Kidney (tissue), 14 donors: ENCODE data around the gene HECW1. TPM values are rescaled to one million over a fixed set of nuclear protein-coding genes. Genes with fewer than 3 reads are reported as not detected.
"Not testable (repeated sequence)": the region's sequence is repeated elsewhere in the genome, so short reads cannot be mapped to it uniquely, and the experiment has no call there.

Source experiments
- DNase-seq, 5 donors: peaks; one replicate each; pipeline ENCODE4 v3.0.0-alpha.2; 2013 to 2020
- FAIRE-seq: peaks from 2 replicates; lab custom pipeline; 2012; peaks lifted over from hg19 to GRCh38; lab: Jason Lieb, UNC
- H3K27ac ChIP-seq, 2 donors: one replicate each; pipeline ENCODE4 v1.7.0; 2013; ENCODE audit warnings: low read depth in 2 of 2, low read length in 2 of 2, inconsistent platforms in 1 of 2
- H3K27me3 ChIP-seq: one replicate; pipeline ENCODE4 v1.7.1; 2013; ENCODE audit warnings: low read length, inconsistent platforms; ENCODE audit not compliant: control insufficient read depth, insufficient read depth
- H3K36me3 ChIP-seq, 3 donors: one replicate each; pipeline versions ENCODE4 v1.7.0 to v1.7.1; 2013; ENCODE audit warnings: low read length in 3 of 3, control low read depth in 1 of 3, inconsistent platforms in 1 of 3; ENCODE audit not compliant: insufficient read depth in 3 of 3, control insufficient read depth in 2 of 3
- H3K4me1 ChIP-seq, 3 donors: one replicate each; pipeline versions ENCODE4 v1.7.0 to v1.7.1; 2013; ENCODE audit warnings: low read length in 3 of 3, inconsistent platforms in 1 of 3, low read depth in 1 of 3; ENCODE audit not compliant: control insufficient read depth in 2 of 3, insufficient read depth in 2 of 3
- H3K4me3 ChIP-seq, 3 donors: one replicate each; pipeline versions ENCODE4 v1.7.0 to v1.8.1; 2013; ENCODE audit warnings: low read length in 3 of 3, control low read depth in 1 of 3, inconsistent platforms in 1 of 3
- H3K9ac ChIP-seq, 3 donors: one replicate each; pipeline versions ENCODE4 v1.7.0 to v1.7.1; 2013; ENCODE audit warnings: low read length in 3 of 3, control low read depth in 1 of 3, inconsistent platforms in 1 of 3
- H3K9me3 ChIP-seq, 3 donors: one replicate each; pipeline versions ENCODE4 v1.7.0 to v1.7.1; 2013; ENCODE audit warnings: low read length in 3 of 3, control low read depth in 1 of 3, inconsistent platforms in 1 of 3; ENCODE audit not compliant: control insufficient read depth in 2 of 3, insufficient read depth in 1 of 3
- intact Hi-C: fragments of 100-400 bp; cut with DNase I; formaldehyde crosslinking; loops from one replicate; pipeline ENCODE4 v1.11.1; 2022
- polyA plus RNA-seq: library from polyadenylated mRNA; stranded (reverse); fragments of 350-450 nt; fragmentation: Illumina TruSeq; extraction: RNeasy Lipid Tissue Mini Kit (QIAGEN cat#74804); gene quantifications from one replicate; pipeline ENCODE4 v1.2.3, GENCODE V29; 2014; ENCODE audit warnings: low read depth, low replicate concordance; ENCODE audit not compliant: insufficient read depth
- total RNA-seq: library from RNA; stranded (reverse); fragmentation: NEBNext Ultra II Directional; extraction: Animal tissue kit (Norgen Biotek cat#: 25700); gene quantifications from one replicate; pipeline ENCODE4 v1.2.1, GENCODE V29; 2021
- TF ChIP-seq, protein P1 (sequence below): IDR thresholded peaks from 3 replicates; pipeline ENCODE4 v1.5.1; 2012; ENCODE audit warnings: mild to moderate bottlenecking, moderate library complexity, borderline replicate concordance; ENCODE audit not compliant: insufficient read depth; ENCODE audit errors: extremely low read depth
- donor health status: control.
- donor health status: control.
- donor health status: control.
- donor health status: control.
- donor health status: control.
- donor health status: DM: yes; HTN: yes; CAD: no.
- donor health status: Normal renal cell carcinoma (clear cell type).

Gene HECW1
- total and polyA plus RNA-seq, 2 donors from 2014 or later, result 0.50 to 7.5 TPM

DNA sequence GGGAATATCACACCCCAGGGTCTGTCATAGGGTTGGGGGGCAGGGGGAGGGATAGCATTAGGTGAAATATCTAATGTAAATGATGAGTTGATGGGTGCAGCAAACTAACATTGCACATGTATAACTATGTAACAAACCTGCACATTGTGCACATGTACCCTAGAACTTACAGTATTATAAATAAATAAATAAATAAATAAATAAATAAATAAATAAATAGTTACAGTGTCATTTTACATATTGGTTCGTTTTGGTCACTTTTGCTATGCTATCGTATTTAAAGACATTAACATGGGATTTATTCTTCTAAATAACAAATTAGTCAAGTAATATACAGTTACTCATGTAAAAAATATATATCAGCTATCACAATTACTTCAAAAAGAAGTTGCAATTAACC, 228.7 kb downstream of the HECW1 start:
- no peaks in the 10 kb centered on the region for H3K4me1 ChIP-seq
- TF ChIP-seq, protein P1, sequence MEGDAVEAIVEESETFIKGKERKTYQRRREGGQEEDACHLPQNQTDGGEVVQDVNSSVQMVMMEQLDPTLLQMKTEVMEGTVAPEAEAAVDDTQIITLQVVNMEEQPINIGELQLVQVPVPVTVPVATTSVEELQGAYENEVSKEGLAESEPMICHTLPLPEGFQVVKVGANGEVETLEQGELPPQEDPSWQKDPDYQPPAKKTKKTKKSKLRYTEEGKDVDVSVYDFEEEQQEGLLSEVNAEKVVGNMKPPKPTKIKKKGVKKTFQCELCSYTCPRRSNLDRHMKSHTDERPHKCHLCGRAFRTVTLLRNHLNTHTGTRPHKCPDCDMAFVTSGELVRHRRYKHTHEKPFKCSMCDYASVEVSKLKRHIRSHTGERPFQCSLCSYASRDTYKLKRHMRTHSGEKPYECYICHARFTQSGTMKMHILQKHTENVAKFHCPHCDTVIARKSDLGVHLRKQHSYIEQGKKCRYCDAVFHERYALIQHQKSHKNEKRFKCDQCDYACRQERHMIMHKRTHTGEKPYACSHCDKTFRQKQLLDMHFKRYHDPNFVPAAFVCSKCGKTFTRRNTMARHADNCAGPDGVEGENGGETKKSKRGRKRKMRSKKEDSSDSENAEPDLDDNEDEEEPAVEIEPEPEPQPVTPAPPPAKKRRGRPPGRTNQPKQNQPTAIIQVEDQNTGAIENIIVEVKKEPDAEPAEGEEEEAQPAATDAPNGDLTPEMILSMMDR, result no peak
- H3K9me3 ChIP-seq, result no peaks in the 10 kb centered on the region
- no peak overlapping the region for H3K9ac ChIP-seq
- no peaks in the 10 kb centered on the region for H3K27me3 ChIP-seq
- H3K27ac ChIP-seq, result no peak overlapping the region
- no peak for DNase-seq
- H3K36me3 ChIP-seq, result no peaks in the 10 kb centered on the region
- intact Hi-C loops, result no loop called here
- no peak for FAIRE-seq
- H3K4me3 ChIP-seq, result no peak overlapping the region

DNA sequence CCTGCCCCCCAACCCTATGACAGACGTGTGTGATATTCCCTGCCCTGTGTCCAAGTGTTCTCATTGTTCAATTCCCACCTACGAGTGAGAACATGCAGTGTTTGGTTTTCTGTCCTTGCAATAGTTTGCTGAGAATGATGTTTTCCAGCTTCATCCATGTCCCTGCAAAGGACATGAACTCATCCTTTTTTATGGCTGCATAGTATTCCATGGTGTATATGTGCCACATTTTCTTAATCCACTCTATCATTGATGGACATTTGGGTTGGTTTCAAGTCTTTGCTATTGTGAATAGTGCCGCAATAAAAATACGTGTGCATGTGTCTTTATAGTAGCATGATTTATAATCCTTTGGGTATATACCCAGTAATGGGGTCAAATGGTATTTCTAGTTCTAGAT, 231.0 kb downstream of the HECW1 start:
- H3K9ac ChIP-seq, FAIRE-seq, DNase-seq, intact Hi-C loops, H3K9me3 ChIP-seq, H3K4me3 ChIP-seq, H3K27me3 ChIP-seq, H3K4me1 ChIP-seq, H3K36me3 ChIP-seq, H3K27ac ChIP-seq: not testable (repeated sequence)

DNA sequence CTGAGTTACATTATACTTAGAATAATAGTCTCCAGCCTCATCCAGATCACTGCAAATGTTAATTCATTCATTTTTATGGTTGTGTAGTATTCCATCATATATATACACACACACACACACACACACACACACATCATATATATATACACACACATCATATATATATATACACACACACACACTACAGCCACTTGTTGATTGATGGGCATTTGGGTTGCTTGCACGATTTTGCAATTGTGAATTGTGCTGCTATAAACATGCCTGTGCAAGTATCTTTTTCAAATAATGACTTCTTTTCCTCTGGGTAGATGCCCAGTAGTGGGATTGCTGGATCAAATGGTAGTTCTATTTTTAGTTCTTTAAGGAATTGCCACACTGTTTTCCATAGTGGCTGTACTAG, 233.2 kb downstream of the HECW1 start:
- H3K4me3 ChIP-seq, H3K27me3 ChIP-seq, DNase-seq, H3K36me3 ChIP-seq, H3K4me1 ChIP-seq, H3K9ac ChIP-seq, H3K27ac ChIP-seq, intact Hi-C loops, H3K9me3 ChIP-seq, FAIRE-seq: not testable (repeated sequence)

DNA sequence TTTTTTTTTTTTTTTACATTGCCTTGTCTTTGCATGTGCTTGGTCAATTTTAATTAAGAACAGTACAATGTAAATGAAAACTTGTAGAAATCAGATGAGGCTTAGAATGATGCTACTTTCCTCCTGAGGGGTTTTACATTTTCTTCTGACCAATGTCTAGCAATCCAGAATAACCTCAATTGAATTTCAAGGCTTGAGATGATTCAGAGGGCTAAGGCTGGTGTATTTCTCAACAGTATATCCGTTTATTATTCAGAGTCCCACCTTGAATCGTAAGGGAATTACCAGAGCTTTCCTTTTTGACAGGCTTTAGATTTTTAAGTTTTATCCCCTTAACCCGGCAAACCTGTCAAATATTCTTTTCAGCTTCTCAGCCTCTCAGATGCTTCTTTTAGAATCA, 239.2 kb downstream of the HECW1 start:
- no peaks in the 10 kb centered on the region for H3K36me3 ChIP-seq
- H3K9ac ChIP-seq, result no peak overlapping the region
- no peak overlapping the region for H3K4me3 ChIP-seq
- H3K27me3 ChIP-seq, result no peaks in the 10 kb centered on the region
- peaks cover 0 to 8% (median 0%) of the 10 kb centered on the region in 3 donors for H3K9me3 ChIP-seq
- TF ChIP-seq, protein P1, result no peak
- no peaks in the 10 kb centered on the region for H3K4me1 ChIP-seq
- FAIRE-seq (no peak), DNase-seq (no peak)
- intact Hi-C loops, result no loop called here
- no peak overlapping the region for H3K27ac ChIP-seq

DNA sequence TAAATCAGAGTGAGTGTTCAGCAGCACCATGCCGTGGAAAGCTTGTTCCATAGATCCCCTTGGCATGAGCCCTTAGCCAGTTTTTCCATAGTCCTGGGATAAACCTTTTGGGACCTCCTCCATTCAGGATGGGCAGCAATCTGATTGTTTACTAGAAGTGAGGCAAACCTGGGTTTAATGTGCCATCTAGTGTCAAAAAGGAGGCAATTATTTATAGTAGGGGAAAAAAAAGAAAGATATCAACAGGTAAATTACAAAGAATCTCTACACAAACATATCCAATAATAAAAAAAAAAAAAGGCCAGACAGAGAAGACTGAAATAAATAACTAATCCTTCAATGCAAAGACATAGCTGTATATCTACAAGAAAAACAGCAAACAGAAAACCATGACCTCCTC, 241.5 kb downstream of the HECW1 start:
- Histone ChIP-seq H3K9ac (no peak overlapping the region), H3K4me3 (no peak overlapping the region), H3K27me3 (no peaks in the 10 kb centered on the region), H3K9me3 (peaks cover 0 to 8% (median 0%) of the 10 kb centered on the region in 3 donors), H3K4me1 (no peaks in the 10 kb centered on the region), H3K36me3 (no peaks in the 10 kb centered on the region), H3K27ac (no peak overlapping the region)
- intact Hi-C loops, result no loop called here
- FAIRE-seq (no peak), DNase-seq (no peak)
- TF ChIP-seq, protein P1, result no peak
